G401.6 (cell line): ENCODE data around the gene TK1.
"Not testable (repeated sequence)": the region's sequence is repeated elsewhere in the genome, so short reads cannot be mapped to it uniquely, and the experiment has no call there.

ENCODE experiments used
- FAIRE-seq: peaks from 2 replicates; lab custom pipeline; 2012; peaks lifted over from hg19 to GRCh38; lab: Jason Lieb, UNC

TK1 gene

DNA sequence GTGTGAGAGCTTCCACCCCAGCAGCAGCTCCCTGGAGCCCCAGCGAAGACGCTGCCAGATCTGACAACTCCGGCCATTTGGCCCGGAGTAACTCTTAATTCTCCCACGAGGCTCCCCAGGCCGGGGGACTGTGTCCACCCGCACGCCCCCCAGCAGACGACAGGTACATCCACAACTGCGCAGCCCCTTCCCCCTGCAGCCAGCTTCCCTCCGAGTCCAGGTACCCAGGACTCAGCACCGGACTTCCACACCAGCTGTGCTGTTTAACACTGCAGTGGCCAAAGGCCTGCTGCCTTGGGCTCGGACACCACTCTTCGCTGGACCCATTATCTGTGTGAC, 11.2 kb downstream of the TK1 start:
- no peak for FAIRE-seq

DNA sequence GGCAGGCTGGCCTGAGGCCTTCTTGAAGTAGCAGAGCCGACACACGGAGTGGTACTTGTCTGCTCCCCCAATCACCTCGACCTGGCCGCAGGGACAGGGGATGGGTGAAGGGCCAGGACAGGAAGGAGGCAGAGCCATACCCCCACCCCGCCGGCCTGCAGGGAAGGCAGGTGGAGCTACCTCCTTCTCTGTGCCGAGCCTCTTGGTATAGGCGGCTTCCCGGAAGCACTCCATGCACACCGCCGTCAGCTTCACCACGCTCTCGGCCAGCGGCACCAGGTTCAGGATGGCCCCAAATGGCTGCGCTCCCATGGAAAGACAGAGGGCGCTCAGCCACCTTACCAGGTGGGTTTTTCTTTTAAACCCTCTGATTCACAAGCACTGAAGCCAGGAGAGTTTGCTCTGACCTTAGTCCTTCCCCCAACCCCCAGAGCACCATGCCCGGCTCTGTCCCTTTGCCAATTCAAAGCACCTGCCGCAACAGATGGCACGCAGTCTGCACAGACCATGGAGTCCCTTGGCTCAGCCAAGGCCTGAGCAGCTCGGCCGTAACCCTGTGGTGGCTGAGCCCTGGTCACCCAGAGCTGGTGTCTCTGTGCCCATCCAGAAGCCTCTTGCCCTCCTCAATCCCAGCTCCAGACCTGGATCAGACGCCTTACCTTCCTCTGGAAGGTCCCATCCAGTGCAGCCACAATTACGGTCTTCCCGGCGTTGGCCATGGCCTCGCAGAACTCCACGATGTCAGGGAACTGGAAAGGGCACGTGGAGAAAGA, 11.8 kb downstream of the TK1 start:
- FAIRE-seq, result peak; percentile 42

DNA sequence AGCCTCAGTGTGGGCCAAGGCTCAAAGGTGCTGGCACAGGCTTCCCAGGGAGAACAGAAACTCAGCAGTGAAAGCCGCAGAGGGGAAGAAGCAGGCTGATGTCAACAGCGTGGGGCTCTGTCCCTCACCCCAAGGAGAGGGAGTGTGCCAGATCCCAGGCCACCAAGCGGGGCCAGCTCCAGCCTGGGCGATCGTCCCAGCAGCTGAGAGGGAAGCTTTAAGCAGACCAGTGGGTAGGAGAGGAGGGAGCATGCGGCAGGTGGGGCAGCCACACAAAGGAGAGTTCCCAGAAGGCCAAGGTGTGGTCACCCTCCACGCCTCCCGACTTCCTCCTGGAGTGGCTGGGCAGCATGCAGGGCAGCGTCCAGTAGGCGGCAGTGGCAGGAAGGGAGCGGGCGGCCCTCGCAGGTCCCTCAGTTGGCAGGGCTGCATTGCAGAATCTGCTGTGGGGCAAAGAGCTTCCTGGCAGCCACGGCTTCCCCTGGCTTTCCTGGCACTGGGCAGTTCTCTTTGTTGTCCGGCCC, 12.4 kb downstream of the TK1 start:
- no peak for FAIRE-seq

DNA sequence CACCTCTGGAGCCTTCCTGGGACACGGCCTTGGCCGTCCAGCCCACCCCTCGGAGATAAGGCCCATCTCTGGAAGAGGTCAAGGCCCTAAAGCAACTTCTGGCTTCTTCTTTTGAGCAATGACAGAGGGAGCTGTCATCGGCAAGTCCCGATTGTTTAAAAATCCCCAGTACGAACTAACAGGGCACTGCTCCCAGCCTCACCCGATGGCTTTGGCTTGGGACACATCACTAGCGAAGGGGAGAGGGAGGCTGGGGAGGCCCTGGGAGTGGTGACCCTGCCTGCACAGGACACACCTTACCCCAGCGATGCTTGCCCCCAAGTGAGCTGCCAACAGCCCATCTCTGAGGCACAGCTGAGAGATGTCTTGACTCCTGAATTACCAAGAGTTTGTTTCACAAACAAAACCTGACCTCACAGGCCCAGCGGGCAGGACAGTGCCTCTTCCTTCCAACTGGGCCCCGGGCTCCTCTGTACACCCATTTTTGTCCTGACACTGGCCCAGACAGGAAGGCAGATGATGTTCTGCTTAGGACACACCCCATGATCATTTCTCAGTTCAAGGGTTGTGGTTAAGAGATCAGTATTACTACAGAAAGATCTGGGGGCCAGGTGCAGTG, 13.6 kb downstream of the TK1 start:
- no peak for FAIRE-seq

DNA sequence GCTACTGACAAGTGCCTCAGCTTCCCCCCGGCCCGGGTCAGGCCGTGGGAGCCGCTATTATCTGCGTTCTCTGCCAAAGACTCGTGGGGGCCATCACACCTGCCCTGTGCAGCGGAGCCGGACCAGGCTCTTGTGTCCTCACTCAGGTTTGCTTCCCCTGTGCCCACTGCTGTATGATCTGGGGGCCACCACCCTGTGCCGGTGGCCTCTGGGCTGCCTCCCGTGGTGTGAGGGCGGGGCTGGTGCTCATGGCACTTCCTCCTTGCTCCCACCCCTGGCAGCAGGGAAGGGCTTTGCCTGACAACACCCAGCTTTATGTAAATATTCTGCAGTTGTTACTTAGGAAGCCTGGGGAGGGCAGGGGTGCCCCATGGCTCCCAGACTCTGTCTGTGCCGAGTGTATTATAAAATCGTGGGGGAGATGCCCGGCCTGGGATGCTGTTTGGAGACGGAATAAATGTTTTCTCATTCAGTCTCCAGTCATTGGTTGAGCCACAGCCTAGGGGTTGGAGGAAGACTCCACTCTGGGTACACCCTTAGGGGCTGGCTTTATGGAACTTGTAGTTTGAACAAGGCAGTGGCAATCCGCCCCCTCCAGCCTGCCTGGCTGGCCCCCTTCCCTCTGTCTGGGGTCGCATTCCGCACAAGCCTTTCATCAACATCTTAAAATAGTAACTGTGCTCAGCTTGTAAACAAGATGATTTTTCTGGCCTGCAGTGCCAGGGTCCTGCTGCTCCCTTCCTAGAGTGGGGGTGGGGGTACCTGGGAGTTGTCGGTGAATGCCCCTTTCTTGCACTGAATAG, 14.4 kb downstream of the TK1 start:
- peak; percentile 19 for FAIRE-seq

DNA sequence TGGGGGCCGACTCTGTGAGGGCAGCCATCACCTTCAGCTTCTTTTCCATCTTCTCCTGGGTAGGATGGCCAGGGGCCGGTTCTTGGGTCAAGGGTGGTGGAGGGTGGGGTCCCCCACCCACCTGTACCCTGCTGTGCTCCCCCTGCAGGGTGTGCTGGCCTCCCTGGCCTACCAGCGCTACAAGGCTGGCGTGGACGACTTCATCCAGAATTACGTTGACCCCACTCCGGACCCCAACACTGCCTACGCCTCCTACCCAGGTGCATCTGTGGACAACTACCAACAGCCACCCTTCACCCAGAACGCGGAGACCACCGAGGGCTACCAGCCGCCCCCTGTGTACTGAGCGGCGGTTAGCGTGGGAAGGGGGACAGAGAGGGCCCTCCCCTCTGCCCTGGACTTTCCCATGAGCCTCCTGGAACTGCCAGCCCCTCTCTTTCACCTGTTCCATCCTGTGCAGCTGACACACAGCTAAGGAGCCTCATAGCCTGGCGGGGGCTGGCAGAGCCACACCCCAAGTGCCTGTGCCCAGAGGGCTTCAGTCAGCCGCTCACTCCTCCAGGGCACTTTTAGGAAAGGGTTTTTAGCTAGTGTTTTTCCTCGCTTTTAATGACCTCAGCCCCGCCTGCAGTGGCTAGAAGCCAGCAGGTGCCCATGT, 15.1 kb downstream of the TK1 start:
- FAIRE-seq, result not testable (repeated sequence)

DNA sequence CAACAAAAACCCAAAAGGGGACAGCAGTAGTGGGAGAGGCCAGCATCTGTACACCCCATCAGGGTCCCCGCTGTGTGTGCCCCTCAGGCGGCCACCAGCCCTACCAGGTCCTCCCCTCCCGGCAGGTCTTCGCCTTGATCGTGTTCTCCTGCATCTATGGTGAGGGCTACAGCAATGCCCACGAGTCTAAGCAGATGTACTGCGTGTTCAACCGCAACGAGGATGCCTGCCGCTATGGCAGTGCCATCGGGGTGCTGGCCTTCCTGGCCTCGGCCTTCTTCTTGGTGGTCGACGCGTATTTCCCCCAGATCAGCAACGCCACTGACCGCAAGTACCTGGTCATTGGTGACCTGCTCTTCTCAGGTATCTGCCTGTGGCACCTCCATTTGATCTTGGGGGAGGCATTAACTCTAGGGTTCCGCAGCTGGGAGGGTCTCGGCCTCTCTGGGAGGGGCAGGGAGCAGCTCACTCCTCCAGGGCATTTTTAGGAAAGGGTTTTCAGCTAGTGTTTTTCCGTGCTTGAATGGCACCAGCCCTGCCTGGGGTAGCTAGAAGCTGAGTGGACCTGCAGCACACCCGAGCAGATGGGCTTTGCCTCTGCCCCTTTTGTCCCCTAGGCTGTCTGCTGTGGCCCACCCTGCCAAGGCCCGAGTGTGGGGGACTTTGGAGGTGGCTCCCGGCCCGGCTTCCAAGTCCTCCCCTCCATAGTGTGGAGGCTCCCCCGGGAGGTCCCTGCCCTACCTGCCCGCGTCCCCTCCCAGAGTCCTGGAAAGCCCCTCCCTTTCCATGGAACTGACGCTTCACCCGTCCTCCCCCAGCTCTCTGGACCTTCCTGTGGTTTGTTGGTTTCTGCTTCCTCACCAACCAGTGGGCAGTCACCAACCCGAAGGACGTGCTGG, 15.9 kb downstream of the TK1 start:
- FAIRE-seq, result no peak

DNA sequence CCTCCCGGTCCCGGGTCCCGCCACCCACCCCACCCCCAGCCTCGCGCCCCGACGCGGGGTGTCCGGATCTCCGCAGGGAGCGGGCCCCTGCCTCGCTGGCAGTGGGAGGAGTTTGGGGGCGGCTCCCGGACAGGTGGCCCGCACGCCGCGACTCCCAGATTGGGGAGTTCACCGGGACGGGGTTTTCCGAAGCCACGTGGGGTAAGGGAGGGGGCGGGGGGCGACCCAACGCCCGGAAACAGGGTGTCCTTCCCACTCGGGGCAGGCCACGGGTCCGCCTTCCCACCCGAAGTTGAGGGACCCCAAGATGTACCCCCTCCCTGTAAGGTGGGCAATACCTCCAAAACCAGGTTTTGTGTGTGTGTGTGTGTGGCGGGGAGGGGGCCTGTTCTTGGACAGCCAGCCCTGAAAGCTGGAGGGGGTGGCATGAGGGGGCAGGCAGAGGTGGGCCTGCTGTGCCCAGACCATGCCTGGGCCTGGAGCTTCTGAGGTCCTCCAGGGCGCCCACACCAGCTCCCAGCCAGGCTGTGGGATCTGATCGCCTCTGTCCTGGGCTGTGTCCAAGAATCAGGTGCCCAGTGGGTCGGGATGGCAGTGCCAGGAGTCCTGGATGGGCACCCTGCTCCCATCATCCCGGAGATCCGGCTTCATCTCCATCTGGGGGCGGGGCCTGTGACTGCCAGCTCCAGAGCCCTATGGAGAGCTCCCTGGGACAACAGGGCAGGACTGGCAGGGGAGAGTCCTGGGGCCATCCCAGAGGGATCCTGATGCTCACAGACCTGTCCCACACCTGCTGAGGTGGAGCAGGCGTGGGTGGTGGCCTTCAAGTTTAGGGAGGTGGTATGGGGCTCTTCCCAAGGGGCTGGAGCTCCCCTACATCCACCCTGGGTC, 17.7 kb downstream of the TK1 start:
- no peak for FAIRE-seq

DNA sequence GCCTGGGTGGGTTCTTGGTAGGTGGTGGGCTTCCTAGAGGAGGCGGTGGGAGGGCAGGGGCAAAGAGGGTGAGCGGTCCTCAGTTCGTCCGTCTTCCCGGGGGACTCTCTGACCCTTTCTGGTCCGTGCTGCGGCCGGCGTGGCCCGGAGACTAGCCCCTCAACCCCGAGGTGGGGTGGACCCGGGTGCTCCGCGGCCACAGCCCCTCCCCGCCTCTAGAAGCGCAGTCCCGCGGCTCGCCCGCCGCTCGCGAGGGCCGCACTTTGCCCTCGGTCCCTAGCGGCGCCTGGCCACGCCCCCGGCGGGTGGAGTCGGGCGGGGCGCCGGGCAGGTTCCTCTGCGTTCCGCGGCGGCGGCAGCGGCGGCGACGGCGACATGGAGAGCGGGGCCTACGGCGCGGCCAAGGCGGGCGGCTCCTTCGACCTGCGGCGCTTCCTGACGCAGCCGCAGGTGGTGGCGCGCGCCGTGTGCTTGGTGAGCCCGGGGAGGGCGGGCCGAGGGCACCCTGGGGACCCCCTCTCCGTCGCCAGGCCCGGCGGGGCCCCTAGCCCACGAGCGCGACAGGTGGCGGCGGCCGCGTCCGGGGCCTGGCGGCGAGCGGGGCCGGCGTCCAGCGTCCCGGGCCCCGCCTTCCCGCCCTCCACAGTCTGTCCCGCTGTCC, 18.5 kb downstream of the TK1 start, which contains the start of gene SYNGR2:
TSS of gene SYNGR2 (plus strand) at position 340 of the 661 bp plus-strand sequence. CDS start at position 376, 36 bp downstream.
- FAIRE-seq, result no peak

DNA sequence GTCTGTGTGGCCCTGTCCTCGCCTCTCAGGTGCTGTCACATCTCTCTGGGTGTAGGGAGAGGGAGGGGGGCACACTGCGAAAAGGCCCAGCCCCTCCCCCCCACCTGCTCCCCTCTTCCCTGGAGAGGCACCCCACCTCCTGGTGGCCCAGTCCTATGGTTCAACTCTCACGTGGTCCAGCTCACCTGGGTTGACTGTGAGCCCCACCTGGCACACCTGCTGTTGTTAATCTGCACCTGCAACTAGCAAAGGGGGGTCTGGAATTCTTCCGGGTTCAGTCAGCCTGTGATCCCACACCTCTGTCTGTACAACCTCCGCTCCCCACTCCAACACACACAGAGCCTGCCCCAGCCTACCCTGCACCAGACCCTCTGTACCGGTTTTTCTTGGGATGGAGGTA, 20.4 kb downstream of the TK1 start:
- FAIRE-seq, result no peak

DNA sequence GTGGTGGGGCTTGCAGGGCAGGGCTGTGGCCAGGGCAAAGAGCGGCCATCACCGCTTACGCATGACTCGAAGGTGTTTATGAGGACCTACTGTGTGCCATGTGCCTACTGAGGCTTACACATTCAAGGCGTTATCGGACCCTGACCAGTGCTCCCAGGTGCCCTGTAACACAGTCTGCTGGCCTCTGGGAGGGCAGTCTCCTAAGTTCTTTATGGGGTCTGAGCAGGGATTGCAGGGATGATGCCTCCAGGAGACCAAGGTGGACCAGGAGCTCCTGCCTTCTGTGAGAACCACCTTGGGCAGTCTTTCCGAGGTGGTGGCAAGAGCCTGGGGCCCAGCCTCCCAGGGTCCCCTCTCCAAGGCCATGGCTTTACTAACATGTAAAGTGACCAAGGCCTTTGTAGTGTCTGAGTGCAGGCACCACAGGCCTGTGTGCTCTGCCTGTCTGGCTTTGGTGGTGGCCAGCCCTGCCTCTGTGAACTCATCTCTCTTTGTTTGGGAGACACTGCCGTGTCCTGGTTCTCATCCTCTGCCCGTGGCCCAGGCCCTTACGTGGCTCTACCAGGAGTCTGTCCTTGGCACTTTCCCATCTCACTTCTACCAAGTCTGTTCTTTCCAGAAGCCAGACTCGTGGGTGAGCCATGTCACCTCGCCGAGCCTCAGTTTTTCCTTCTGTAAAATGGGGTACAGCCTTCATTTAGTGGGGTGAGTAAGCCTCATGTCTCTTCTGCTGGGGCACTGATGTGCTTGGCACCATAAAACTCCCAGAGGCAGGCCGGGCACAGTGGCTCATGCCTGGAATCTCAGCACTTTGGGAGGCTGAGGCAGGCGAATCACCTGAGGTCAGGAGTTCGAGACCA, 21.9 kb downstream of the TK1 start:
- FAIRE-seq, result no peak

DNA sequence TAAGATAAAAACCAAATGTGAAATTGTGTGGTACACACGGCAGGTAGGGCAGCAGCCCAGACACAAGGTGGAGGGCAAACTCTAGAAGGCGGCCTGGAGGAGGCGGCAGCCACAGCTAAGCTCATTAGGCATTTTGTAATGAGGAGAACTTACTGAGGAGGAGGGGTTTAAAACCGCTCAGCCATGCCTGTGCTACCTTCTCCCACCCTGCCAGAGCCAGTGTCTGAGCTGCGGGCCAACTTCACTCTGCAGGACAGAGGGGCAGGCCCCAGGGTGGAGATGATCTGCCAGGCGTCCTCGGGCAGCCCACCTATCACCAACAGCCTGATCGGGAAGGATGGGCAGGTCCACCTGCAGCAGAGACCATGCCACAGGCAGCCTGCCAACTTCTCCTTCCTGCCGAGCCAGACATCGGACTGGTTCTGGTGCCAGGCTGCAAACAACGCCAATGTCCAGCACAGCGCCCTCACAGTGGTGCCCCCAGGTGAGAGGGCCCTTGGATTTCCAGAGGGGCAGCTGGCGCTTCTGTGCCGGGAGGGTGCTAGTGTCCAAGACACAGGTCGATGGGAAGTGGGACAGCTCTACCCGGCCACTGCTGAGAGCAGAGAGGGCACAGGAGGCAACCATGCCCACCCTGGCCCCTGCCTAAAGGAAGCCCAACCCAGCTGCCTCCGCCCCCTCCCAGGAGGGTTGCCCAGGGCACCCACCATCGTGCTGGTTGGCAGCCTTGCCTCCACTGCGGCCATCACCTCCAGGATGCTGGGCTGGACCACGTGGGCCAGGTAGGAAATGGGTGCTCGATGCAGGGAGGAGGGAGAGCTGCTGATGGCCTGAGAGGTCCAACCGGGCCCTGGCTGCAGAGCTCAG, 22.7 kb downstream of the TK1 start:
- FAIRE-seq, result no peak

DNA sequence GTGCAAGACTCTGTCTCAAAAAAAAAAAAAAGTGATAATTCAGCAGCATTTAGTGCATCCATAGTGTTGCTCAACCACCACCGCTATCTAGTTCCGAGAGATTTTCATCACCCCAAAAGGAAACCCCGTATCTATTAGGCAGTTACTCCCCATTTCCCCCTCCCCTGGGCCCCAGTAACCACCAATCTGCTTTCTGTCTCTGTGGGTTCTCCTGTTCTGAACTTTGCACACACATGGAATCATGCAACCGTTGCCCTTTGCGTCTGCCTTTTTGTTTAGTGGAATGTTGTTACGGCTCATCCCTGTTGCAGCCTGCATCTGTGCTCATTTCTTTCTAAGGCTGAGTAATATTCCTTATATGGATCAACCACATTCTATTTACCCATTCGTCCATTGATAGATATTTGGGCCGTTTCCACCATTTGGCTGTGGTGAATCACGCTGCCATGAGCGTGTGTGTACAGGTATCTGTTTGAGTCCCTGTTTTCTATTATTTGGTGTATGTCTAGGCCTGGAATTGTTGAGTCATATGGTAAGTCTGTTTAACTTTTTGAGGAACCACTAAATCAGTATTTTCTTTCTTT, 27.2 kb downstream of the TK1 start:
- no peak for FAIRE-seq

DNA sequence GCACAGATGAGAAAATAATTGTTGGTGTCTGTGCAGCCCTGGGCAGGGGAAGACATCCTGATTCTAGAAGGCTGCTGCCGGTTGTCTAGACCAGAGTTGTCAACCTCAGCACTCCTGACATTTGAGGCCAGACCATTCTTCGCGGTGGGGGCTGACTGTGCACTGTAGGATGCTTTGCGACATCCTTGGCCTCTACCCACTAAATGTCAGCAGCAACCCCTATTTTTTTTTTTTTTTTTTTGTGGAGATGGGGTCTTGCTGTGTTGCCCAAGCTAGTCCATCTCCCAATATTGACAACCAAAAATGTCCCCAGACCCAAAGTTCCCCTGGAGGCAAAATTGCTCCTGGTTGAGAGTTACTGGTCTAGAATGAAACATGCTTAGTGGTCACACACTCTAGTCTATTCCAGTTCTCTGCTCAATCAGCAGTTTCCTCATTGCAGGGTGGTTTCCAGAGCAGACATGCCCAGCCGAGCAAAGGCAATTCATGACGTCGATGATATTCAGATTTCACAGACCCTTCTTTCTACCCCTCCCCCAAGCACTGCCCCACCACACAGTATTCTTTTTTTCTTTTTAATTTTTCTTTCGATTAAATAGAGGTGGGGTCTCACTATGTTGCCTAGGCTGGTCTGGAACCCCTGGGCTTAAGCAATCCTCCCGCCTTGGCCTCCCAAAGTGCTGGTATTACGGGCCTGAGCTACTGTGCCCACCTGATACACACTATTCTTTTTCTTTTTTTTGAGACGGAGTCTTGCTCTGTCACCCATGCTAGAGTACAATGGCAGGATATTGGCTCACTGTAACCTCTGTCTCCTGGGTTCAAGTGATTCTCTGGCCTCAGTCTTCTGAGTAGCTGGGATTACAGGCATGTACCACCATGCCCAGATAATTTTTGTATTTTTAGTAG, 31.7 kb downstream of the TK1 start:
- no peak for FAIRE-seq

DNA sequence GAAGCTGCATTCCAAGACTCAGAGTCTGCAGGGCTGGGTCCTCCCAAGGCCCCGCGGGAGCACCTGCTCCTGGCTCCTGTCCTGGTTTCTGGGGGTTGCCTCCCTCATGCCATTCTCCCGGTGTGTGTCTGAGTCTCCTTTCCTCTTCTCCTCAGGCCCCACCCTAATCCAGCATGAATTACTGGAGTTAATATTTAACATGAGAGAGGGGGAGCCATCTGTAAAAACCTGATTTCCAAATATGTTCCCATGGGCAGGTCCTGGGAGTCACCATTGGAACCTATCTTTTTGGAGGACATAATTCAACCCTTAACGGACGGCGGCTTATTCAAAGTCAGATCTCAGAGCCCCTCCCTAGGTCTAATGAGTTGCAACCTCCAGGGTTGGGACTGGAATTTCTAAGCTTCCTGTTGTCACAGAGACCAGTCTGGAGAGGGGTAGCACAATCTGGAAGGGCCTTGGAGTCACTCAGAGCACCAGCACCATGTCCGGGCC, 35.3 kb downstream of the TK1 start:
- FAIRE-seq, result no peak
